GM18526 (cell line): Measurements from ENCODE around the gene CAMTA2.

Source experiments
- POLR2A ChIP-seq: IDR thresholded peaks from 3 replicates; pipeline ENCODE4 v1.6.1; 2011; ENCODE audit not compliant: insufficient read length; ENCODE audit errors: extremely low read depth

Gene CAMTA2

DNA sequence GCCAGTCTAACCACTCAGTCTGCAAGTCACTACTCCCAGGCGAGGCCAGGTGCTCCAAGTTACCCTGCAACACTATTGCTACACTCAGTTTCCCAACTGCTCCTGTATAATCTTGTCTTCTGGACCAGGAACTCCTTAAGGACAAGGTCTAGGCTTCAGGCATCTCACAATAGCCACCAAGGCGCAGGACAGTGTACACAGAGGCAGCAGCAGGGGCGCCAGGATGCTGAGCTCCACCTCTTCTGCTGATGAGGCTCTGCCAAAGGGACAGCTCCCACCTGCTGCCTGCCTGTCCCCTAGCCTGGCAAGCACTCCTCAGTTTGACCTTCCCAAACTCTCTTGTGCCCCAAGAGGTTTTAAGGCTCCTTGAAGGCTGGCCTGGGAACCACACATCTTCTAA lies 51.0 kb downstream of the CAMTA2 start:
- TF ChIP-seq POLR2A: no peak

DNA sequence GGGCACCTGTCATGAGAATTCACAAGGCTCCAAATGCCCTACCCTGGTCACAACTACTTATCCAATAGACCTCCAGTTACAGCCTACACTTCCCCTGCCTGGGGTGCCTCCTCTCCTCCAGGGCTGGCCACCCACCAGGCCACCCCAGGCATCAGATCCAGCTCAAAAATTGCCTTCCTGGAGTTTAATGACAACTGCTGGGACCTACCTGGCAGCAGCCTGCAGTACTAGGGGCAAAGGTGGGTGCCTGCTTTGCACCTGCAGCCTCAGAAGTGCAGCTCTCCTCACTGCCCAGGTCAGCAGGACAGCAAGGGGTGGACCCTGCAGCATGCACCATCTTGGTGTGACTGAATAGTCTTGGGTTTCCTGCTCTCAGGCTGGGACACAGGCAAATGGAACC lies 51.8 kb downstream of the CAMTA2 start:
- no peak for TF ChIP-seq POLR2A

DNA sequence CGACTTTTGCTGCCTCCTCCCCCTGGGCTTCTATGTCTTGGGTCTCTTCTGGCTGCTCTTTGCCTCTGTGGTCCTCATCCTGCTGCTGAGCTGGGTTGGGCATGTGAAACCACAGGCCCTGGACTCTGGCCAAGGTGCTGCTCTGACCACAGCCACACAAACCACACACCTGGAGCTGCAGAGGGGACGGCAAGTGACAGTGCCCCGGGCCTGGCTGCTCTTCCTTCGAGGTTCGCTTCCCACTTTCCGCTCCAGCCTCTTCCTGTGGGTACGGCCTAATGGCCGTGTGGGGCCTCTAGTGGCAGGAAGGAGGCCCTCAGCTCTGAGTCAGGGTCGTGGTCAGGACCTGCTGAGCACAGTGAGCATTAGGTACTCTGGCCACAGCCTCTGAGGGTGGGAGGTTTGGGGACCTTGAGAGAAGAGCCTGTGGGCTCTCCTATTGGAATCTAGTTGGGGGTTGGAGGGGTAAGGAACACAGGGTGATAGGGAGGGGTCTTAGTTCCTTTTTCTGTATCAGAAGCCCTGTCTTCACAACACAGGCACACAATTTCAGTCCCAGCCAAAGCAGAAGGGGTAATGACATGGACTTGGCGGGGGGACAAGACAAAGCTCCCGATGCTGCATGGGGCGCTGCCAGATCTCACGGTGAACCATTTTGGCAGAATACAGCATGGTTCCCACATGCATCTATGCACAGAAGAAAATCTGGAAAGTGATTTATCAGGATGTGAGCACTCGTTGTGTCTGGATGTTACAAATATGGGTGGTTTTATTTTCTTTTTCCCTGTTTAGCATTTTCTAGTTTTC lies 53.1 kb downstream of the CAMTA2 start:
- TF ChIP-seq POLR2A: no peak

DNA sequence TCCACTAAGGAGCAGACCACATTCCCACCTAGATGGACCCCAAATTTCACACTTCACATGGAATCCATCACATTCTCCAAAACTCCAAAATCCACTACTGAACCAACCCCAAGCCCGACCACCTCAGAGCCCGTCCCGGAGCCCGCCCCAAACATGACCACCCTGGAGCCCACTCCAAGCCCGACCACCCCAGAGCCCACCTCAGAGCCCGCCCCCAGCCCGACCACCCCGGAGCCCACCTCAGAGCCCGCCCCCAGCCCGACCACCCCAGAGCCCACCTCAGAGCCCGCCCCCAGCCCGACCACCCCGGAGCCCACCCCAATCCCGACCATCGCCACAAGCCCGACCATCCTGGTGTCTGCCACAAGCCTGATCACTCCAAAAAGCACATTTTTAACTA lies 53.8 kb downstream of the CAMTA2 start:
- no peak for TF ChIP-seq POLR2A

- TF ChIP-seq POLR2A: no peak
These were observed 54.7 kb downstream of the CAMTA2 start for GRCh38 chr17:4932756-4933155.

DNA sequence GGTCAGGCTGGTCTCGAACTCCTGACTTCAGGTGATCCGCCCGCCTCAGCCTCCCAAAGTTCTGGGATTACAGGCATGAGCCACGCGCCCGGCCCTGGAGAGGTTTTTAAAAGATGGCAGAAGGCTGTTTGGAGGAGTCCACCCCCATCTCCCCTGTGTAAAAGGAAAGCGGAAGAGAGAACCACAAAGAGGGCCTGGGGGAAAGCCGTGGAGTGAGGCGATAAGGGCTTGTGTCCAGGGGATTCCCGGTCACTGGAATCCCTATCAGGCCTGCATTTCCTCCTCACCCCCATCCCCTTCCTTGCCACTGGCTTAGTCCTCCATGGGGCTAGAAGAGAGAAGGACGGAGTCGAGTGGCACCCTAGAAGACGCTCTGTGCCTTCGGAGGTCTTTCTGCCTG lies 55.5 kb downstream of the CAMTA2 start, which contains the start of gene GP1BA:
Gene GP1BA (plus strand): TSS at position 315 of the 400 bp plus-strand sequence. CDS start 328 bp downstream, outside the sequence.
- no peak for TF ChIP-seq POLR2A

- no peak for TF ChIP-seq POLR2A
These were observed 58.6 kb downstream of the CAMTA2 start for GRCh38 chr17:4928881-4929280.

GRCh38 chr17:4921320-4921719 lies 66.2 kb downstream of the CAMTA2 start:
- TF ChIP-seq POLR2A: no peak

DNA sequence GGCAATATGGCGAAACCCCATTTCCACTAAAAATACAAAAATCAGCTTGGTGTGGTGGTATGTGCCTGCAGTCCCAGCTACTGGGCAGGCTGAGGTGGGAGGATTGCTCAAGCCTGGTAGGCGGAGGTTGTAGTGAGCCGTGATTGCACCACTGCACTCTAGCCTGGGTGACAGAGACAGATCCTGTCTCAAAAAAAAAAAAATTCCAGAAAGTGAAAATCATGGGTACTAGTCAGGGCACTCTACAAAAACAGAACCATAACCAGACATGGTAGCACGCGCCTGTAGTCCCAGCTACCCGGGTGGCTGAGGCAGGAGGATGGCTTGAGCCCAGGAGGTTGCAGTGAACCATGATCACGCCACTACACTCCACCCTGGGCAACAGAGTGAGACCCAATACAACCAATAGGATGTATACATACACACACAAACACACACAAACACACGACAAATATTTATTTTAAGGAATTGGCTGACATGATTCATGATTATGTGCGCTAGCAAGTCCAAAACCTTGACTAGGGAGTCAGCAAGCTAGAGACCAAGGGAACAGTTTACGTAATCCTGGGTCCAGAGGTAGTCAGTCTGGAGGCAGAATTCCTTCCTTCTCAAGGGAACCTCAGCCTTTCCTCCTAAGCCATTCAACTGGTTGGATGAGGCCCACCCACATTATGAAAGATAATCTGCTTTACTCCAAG lies 67.0 kb downstream of the CAMTA2 start:
- TF ChIP-seq POLR2A: no peak

DNA sequence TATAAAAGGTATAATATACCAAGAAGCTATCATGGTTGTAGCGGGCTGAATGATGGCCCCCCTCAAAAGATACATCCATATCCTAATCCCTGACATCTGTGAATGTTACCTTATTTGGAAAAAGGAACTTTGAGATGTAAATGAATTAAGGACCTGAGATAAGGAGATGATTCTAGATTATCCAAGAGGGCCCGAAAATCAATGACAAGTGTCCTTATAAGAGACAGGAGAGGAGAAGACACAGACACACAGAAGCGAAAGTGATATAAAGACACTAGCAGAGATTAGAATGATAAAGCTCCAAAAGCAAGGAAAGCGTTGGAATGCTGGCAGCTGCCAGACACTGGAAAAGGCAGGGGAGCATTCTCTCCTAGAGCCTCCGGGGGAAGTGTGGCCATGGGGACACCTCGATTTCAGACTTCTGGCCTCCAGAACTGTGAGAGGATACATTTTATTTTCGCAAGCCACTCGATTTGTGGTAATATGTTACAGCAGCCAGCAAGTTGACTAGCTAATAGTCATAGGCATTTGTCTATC lies 67.9 kb downstream of the CAMTA2 start:
- TF ChIP-seq POLR2A: no peak
